CD4-positive, alpha-beta T cell treated with Interleukin-10 for 1 hour (primary cell): ENCODE measurements around the gene MEIKIN.

Source experiments
- DNase-seq: peaks from one replicate; pipeline ENCODE4 v3.0.0-alpha.2; 2020

Gene MEIKIN

GRCh38 chr5:131973089-131973712, 27.7 kb upstream of the MEIKIN start:
- DNase-seq: no peak

GRCh38 chr5:131968396-131968954, 23.0 kb upstream of the MEIKIN start:
- DNase-seq: no peak

- no peak for DNase-seq
Observed at GRCh38 chr5:131966551-131966950, 21.1 kb upstream of the MEIKIN start.

DNA sequence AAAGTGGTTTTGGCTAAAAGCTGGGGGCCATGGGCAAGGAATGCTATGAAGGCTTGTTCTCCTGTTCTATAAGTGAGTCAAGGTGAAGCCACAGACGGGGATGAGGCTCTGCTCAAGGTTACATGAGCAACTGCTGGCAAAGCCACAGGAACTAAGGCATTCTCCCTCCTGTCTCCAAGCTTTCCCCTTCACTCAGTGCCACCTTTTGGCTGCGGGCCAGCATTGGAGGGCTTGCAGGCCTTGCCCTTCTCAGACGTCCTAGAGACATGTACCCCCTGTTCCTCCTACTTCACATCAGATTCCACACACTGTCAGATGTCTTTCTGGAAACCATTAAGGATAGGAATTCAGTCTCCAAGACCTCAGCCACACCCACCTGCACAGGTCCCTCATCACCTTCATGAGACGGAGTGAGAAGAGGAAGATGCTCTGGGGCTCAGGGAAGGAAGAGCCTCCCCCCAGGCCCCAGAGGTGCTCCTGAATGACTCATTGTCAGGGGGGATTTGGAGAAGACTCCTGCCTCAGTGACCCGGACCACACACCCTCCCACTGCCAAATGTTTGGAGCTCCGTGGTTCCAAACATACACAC, 20.5 kb upstream of the MEIKIN start:
- no peak for DNase-seq

DNA sequence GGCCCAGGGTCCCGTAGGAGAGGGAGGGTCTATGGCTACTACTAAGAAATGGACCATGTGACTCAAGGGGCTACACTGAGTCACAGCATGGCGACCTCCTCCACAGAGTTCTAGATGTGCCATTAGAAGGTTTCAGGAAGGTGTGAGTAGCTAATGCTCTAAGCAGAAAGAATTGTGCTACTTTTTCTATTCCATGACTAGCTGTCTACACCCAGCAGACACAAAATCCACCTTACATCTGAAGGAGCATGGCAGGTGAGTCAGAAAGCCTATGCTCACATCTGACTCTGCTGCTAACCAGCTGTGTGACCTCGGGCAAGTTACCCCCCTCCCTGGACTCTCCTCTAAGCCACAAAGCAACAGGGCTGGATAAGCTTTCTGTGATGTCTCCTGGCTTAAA, 14.4 kb upstream of the MEIKIN start:
- DNase-seq: no peak

DNA sequence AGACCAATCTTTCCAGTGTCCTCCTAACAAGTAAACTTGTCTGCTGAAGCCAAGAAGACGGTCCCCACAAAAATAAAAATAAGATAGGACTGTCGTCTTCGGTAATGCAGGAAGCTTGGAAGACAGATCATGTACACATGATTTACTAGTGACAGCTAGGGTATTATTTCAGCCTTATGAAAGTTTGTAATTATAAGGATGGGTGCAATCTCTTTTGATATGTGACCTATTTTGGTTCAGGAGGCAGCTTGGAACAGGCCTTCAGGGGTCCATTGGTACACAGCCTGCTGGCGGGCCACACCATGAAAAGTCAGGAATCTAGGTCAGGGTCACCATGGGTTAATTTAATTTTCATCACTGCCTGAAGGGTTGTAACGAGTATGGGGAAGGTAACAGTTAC, 13.7 kb upstream of the MEIKIN start:
- DNase-seq: no peak

GRCh38 chr5:131957721-131958441, 12.4 kb upstream of the MEIKIN start:
- DNase-seq: no peak

DNA sequence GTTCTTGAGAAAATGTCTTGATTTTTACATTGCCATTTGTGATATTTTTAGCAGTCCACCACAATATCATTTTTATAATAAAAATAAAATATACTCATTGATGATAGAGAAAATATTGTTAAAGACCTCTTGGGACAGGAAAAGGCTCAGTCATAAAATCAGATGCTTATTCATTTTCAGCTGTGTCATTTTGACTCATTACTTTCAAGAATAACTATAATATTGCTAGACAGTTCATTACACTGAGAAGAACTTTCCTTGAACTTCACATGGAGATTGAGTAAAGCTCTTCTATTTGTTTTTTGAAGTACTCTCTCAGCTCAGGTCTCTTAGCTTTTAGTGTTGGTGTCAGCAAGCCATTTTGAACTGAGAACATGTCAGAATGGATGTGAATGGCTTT, 8.5 kb upstream of the MEIKIN start:
- DNase-seq: no peak

DNA sequence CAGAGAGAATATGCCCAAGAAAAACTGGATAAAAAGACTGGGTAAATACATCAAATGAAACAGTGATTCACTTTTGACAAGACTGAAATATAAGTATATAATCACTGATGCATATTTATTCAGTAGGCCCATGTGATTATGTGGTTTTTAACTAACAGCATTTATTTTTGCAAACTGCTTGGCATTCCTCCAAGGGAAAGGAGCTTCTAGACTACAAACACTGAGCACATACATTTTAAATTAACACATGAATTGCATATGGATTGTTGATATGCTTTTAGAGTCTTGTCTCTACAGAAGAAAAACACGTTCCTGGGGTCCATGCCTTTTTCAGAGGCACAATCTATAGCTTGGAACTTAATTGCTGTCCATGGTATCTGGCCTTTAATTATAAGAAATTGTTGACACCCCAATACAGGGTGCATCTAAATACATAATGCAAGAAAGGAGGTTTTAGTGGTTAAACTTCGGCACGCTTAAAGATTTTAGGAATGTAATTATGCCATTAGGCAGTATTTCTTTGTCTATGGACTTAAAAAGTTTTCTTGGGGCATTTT, 6.9 kb upstream of the MEIKIN start:
- DNase-seq: no peak

- DNase-seq: no peak
Observed at GRCh38 chr5:131950706-131951105, 5.2 kb upstream of the MEIKIN start.

DNA sequence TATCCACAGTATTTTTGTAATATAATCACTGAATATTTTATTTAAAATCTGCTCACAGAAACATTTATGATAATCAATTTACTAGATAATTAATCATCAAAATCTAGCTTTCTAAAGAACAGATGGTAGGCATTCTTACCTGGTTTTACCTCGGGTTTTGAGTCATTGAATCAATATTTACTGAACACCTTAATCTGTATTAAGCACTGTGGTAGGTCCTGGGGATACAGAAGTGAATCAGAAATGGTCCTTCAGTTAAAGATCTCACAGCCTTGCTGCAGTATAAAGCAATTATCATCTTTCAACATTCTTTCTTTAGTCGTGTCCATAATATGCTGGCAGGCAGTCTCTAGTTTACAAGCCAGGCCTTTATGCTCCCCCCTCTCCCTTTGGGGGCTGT, 2.0 kb upstream of the MEIKIN start:
- DNase-seq: no peak

GRCh38 chr5:131944702-131945550, 537 bp downstream of the MEIKIN start:
- no peak for DNase-seq

DNA sequence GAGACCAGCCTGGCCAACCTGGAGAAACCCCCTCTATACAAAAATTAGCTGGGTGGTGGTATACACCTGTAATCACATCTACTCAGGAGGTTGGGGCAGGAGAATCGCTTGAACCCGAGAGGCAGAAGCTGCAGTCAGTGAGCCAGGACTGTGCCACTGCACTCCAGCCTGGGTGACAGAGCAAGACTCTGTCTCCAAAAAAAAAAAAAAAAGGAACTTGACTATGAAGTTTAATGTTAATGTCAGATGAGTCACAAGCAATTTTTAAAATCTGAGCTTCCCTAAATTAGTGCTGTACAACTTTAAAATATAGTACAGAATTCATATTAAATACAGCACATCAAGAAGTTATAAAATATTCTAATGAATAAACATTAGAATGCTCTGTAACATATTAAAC, 1.5 kb downstream of the MEIKIN start:
- no peak for DNase-seq

DNA sequence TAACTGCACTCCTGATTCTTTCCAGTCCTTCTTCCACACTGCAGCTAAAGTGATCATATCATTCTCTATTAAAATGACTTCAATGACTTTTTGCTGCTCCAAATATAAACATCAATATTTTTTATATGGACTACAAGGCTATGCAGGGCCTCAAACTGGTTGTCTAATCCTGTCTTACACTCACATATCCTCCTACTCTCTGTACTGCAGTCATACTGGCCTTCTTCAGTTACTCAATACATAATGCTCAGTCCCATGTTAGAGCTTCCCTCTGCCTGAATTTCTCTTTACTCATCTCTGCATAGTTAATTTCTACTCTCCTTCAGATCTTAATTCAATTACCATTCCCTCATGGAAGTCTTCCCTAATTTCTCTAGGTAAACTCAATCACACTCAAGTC, 3.4 kb downstream of the MEIKIN start:
- DNase-seq: no peak

DNA sequence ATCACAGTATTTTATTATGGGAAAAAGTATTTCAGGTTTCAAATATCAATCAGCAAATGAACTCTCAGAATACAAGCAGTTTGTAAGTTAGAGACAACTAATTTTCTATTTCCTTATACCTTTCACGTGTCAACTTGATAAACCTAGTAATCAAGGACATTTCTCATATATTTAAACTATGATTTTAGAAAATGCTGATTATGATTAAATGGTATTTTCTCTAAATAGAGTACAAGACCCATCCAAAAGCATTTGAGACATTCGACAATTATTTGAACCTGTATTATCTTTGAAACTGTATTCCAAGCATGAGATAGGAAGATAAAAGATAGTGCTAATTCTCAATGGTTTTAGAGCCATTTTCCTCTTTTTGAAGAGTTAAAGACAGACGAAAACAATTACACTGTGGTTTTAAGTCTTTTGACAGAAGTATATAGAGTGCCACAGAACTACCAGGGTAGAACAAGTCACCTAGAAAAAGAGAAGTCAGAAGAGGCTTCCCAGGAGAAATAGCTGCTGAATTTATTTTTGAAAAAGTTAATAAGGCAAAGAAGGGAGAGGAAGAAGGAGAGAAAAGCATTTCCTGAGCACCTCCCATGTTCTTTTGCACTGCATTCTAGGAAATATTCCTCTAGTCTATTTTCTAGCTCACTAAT, 5.6 kb downstream of the MEIKIN start:
- no peak for DNase-seq

DNA sequence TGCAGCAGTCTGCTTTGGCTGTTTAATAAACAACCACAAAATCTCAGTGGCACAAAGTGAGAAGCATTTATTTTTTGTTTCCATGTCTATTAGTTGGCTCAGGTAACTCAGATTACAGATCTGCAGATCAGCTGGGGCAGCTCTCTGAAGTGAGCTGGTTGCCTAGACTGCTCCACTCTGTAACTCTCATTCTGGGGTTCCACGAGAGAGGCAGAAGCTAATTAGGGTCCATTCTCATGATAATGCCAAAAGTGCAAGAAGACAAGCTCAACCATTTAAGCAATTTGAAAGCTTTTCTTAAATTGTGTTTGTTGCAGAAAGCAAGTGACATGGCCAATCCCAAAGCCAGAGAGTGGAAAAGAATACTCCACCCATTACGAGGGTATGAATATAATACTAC, 13.2 kb downstream of the MEIKIN start:
- no peak for DNase-seq

DNA sequence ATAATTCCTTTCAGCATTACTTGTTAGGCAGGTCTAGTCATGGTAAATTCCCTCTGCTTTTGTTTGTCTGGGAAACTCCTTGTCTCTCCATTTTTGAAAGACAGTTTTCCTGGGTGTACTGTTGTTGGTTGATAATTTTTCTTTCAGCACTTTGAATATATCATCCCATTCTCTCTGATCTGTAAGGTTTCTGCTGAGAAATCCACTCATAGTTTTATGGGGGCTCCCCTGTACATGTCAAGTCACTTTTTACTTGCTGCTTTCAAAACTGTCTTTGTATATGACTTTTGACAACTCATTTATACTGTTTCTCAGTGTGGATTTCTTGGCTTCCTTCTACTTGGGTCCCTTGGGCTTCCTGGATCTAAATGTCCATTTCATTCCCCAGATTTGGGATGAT, 16.5 kb downstream of the MEIKIN start:
- DNase-seq: no peak

GRCh38 chr5:131926168-131926567, 19.3 kb downstream of the MEIKIN start:
- no peak for DNase-seq

DNA sequence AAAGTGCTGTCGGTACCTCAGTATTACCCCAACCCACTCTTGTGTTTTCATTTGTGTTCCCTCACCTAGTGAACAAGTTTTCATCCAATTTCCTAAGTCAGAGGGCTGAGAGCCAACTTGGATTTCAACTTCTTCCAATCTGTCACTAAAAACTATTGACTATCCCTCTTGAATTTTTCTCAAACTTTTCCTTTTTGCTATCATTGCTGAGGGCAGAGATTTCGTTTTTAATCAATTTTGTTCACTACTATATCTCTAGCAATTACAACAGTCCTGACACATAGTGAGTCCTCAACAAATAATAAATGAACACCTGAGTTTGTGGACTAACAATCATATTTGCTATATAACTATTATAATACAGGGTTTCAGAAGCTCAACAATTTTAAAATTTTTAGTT, 29.0 kb downstream of the MEIKIN start:
- no peak for DNase-seq

DNA sequence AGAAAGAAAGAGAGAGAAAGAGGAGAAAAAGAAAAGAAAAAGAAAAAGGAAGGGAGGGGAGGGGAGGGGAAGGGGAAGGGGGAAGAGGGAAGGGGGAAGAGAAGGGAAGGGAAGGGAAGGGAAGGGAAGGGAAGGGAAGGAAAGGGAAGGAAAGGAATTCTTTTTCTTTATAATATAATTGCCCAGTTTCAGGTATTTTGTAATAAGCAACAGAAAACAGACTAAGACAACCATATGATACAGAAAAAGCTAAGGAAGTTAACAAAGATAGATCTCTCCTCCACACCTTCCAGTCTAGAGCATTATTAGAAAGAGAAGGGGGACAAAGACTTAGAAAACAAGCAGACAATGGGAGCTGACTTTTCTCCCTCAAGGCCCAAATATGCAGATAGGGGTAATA, 31.0 kb downstream of the MEIKIN start:
- DNase-seq: no peak

- DNase-seq: no peak
Observed at GRCh38 chr5:131913603-131914002, 31.9 kb downstream of the MEIKIN start.

- no peak for DNase-seq
Observed at GRCh38 chr5:131906668-131907067, 38.8 kb downstream of the MEIKIN start.
